Erythroblast (primary cell): ENCODE measurements around the gene SMURF1.
A peak's percentile ranks its signal among the peaks of the same experiment; 100 is the strongest.
"Not testable (repeated sequence)": the region's sequence is repeated elsewhere in the genome, so short reads cannot be mapped to it uniquely, and the experiment has no call there.

Source experiments
- DNase-seq, 2 experiments: peaks; one replicate each; lab custom pipeline; 2025; lab: John Stamatoyannopoulos, UW
- GATA1 ChIP-seq: IDR thresholded peaks from 2 replicates; pipeline ENCODE4 v1.6.1; 2011; ENCODE audit warnings: low read depth, mild to moderate bottlenecking, control low read depth, low read length, moderate library complexity
- POLR2A ChIP-seq: IDR thresholded peaks from 2 replicates; pipeline ENCODE4 v1.6.1; 2011; ENCODE audit warnings: mild to moderate bottlenecking, low read length

The SMURF1 gene

GRCh38 chr7:99104631-99105030 lies 39.3 kb downstream of the SMURF1 start:
- TF ChIP-seq POLR2A: no peak
- TF ChIP-seq GATA1: no peak
- no peak for DNase-seq

- DNase-seq: not testable (repeated sequence)
These were observed 40.1 kb downstream of the SMURF1 start for GRCh38 chr7:99103836-99104235.

GRCh38 chr7:99102809-99103690 lies 40.9 kb downstream of the SMURF1 start:
- TF ChIP-seq POLR2A: no peak
- no peak for TF ChIP-seq GATA1
- DNase-seq: peak in 1 of 2 experiments; percentile 18

GRCh38 chr7:99102361-99102760 lies 41.5 kb downstream of the SMURF1 start:
- DNase-seq: no peak
- TF ChIP-seq POLR2A (no peak), GATA1 (no peak)

- DNase-seq: not testable (repeated sequence)
These were observed 42.4 kb downstream of the SMURF1 start for GRCh38 chr7:99101516-99101915.

DNA sequence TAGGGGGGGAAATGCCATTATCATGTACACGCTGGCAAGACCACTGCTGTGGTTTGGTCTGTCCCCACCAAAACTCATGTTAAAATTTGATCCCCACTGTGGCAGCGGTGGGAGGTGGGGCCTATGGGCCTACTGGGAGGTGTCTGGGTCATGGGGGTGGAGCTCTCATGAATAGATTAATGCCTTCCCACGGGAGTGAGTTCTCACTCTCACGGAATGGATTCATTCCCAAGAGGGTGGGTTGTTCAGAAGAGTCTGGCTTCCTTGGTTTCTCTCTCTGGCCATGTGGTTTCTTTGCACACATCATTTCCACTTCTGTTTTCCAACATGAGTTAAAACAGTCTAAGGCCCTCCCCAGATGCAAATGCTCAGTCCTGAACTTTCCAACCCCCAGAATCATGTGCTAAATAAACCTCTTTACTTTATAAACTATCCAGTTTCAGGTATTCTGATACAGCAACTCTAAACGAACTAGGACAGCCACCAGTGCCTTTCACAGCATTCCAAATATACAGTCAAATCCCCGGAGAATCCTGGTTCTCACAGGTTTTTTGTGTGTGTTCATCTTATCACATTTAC lies 44.3 kb downstream of the SMURF1 start:
- DNase-seq: no peak
- TF ChIP-seq GATA1: no peak
- TF ChIP-seq POLR2A: no peak

DNA sequence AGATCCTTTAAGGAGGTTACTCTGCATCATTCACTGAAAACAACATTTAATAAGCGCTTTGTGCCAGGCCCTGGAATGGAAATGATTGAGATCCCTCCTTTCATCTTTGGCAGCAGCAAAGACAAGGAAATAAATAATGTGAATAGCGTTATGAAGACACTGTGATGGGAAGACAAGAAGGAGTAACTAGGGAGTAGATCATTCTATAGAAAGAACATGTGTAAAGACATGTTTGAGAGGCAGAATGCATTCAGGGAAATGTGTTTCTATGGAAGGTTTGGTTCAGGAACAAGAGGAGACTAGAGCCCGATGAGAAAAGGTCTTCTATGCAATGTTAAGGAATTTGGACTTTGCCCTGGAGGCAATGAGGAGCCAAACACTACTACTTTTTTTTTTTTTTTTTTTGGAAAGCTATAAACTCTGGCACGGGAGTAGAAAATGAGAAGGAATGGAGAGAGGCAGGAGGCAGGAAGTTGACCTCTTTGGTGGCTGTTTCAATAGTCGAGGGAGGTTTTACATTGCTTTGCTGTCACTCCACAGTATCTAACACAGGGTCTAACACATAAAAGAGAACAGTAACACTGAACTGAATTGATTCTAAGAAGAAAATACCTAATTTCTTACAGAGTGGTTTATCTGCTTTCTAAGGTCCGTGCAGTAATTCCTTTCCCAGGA lies 44.9 kb downstream of the SMURF1 start:
- no peak for DNase-seq
- TF ChIP-seq POLR2A (no peak), GATA1 (no peak)

GRCh38 chr7:99098286-99098823 lies 45.6 kb downstream of the SMURF1 start:
- no peak for DNase-seq
- TF ChIP-seq GATA1 (no peak), POLR2A (no peak)

DNA sequence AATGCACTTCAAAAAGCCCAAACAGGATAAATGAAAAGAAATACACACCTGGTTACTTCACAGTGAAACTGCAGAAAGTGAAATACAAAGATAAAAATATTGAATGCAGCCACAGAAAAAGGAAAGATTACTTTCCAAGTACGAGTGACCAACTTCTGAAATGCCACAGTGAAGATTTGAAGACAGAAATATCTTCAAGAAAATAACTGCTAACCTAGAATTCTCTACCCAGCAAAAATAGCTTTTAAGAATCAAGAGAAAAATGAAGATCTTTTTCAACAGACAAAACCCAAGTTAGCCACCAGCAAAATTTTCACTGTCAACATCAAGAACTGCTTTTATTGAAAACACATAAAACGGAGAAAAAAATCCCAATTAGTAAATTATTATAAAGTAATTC lies 46.2 kb downstream of the SMURF1 start:
- no peak for TF ChIP-seq GATA1
- no peak for TF ChIP-seq POLR2A
- no peak for DNase-seq

GRCh38 chr7:99096124-99096887 lies 47.6 kb downstream of the SMURF1 start:
- no peak for TF ChIP-seq POLR2A
- no peak for TF ChIP-seq GATA1
- DNase-seq: no peak

DNA sequence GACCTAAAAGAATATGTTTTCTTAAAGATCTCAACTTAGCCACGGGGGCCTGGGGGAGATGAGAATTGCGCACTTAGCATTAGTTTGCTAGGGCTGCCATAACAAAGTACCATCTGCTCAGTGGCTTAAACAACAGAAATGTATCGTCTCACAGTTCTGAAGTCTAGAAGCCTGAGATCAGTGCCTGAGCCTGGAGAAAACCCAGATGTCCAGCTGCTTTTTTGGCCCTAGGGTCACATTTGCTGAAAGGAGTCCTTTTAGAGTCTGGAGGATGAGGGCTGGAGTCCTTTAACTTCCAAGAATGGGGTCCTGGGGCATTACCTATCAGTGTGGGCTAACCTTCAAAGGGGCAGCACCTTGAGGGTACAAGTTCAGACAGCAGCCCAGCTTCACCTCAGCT lies 48.2 kb downstream of the SMURF1 start:
- TF ChIP-seq GATA1: no peak
- TF ChIP-seq POLR2A: no peak
- DNase-seq: no peak

GRCh38 chr7:99094401-99094800 lies 49.5 kb downstream of the SMURF1 start:
- DNase-seq: no peak
- TF ChIP-seq POLR2A: no peak
- TF ChIP-seq GATA1: no peak

GRCh38 chr7:99092064-99092720 lies 51.7 kb downstream of the SMURF1 start:
- no peak for DNase-seq
- TF ChIP-seq GATA1 (no peak), POLR2A (no peak)
